Glomerular endothelial cell (primary cell): ENCODE results near the gene TMEM250. TPM values are rescaled to one million over a fixed set of nuclear protein-coding genes. Genes with fewer than 3 reads are reported as not detected.
"Not testable (repeated sequence)": the region's sequence is repeated elsewhere in the genome, so short reads cannot be mapped to it uniquely, and the experiment has no call there.

ENCODE experiments used
- DNase-seq: peaks from one replicate; pipeline ENCODE4 v3.0.0-alpha.2; 2011; ENCODE audit warnings: low read depth, low spot score; ENCODE audit errors: extremely low read depth
- total RNA-seq: library from RNA; depleted of rRNA; stranded (reverse); fragments of >200 nt; gene quantifications from 2 replicates; pipeline ENCODE4 v1.2.3, GENCODE V29; 2015

The TMEM250 gene
- total RNA-seq, 1 donor from 2014 or later: 67.3 TPM

- no peak for DNase-seq
These were observed 4.1 kb downstream of the TMEM250 start for GRCh38 chr9:136114610-136115009.

GRCh38 chr9:136112541-136112940 lies 6.1 kb downstream of the TMEM250 start:
- no peak for DNase-seq

GRCh38 chr9:136111910-136112309 lies 6.8 kb downstream of the TMEM250 start:
- no peak for DNase-seq

- no peak for DNase-seq
These were observed 7.5 kb downstream of the TMEM250 start for GRCh38 chr9:136111190-136111589.

GRCh38 chr9:136110082-136111061 lies 8.3 kb downstream of the TMEM250 start:
- no peak for DNase-seq

GRCh38 chr9:136109351-136110081 lies 9.2 kb downstream of the TMEM250 start:
- no peak for DNase-seq

- no peak for DNase-seq
These were observed 9.9 kb downstream of the TMEM250 start for GRCh38 chr9:136108648-136109266.

- DNase-seq: no peak
These were observed 10.6 kb downstream of the TMEM250 start for GRCh38 chr9:136107953-136108647.

- DNase-seq: no peak
These were observed 11.3 kb downstream of the TMEM250 start for GRCh38 chr9:136107155-136107952.

GRCh38 chr9:136105398-136106135 lies 13.1 kb downstream of the TMEM250 start:
- DNase-seq: no peak

GRCh38 chr9:136104916-136105315 lies 13.8 kb downstream of the TMEM250 start:
- no peak for DNase-seq

- DNase-seq: no peak
These were observed 14.2 kb downstream of the TMEM250 start for GRCh38 chr9:136104488-136104800.

GRCh38 chr9:136103651-136104487 lies 14.8 kb downstream of the TMEM250 start:
- no peak for DNase-seq

GRCh38 chr9:136101615-136102074 lies 17.0 kb downstream of the TMEM250 start:
- not testable (repeated sequence) for DNase-seq

- no peak for DNase-seq
These were observed 17.7 kb downstream of the TMEM250 start for GRCh38 chr9:136100700-136101614.

- no peak for DNase-seq
These were observed 19.1 kb downstream of the TMEM250 start for GRCh38 chr9:136099542-136099941.

GRCh38 chr9:136098844-136099243 lies 19.8 kb downstream of the TMEM250 start:
- DNase-seq: no peak
